Kidney (tissue), 14 donors: Measurements from ENCODE around the gene ZC3H8. TPM values are rescaled to one million over a fixed set of nuclear protein-coding genes. Genes with fewer than 3 reads are reported as not detected.

Experiments used
- DNase-seq, 5 donors: peaks; one replicate each; pipeline ENCODE4 v3.0.0-alpha.2; 2013 to 2020
- FAIRE-seq: peaks from 2 replicates; lab custom pipeline; 2012; peaks lifted over from hg19 to GRCh38; lab: Jason Lieb, UNC
- H3K27ac ChIP-seq, 2 donors: one replicate each; pipeline ENCODE4 v1.7.0; 2013; ENCODE audit warnings: low read depth in 2 of 2, low read length in 2 of 2, inconsistent platforms in 1 of 2
- H3K27me3 ChIP-seq: one replicate; pipeline ENCODE4 v1.7.1; 2013; ENCODE audit warnings: low read length, inconsistent platforms; ENCODE audit not compliant: control insufficient read depth, insufficient read depth
- H3K36me3 ChIP-seq, 3 donors: one replicate each; pipeline versions ENCODE4 v1.7.0 to v1.7.1; 2013; ENCODE audit warnings: low read length in 3 of 3, control low read depth in 1 of 3, inconsistent platforms in 1 of 3; ENCODE audit not compliant: insufficient read depth in 3 of 3, control insufficient read depth in 2 of 3
- H3K4me1 ChIP-seq, 3 donors: one replicate each; pipeline versions ENCODE4 v1.7.0 to v1.7.1; 2013; ENCODE audit warnings: low read length in 3 of 3, inconsistent platforms in 1 of 3, low read depth in 1 of 3; ENCODE audit not compliant: control insufficient read depth in 2 of 3, insufficient read depth in 2 of 3
- H3K4me3 ChIP-seq, 3 donors: one replicate each; pipeline versions ENCODE4 v1.7.0 to v1.8.1; 2013; ENCODE audit warnings: low read length in 3 of 3, control low read depth in 1 of 3, inconsistent platforms in 1 of 3
- H3K9ac ChIP-seq, 3 donors: one replicate each; pipeline versions ENCODE4 v1.7.0 to v1.7.1; 2013; ENCODE audit warnings: low read length in 3 of 3, control low read depth in 1 of 3, inconsistent platforms in 1 of 3
- H3K9me3 ChIP-seq, 3 donors: one replicate each; pipeline versions ENCODE4 v1.7.0 to v1.7.1; 2013; ENCODE audit warnings: low read length in 3 of 3, control low read depth in 1 of 3, inconsistent platforms in 1 of 3; ENCODE audit not compliant: control insufficient read depth in 2 of 3, insufficient read depth in 1 of 3
- intact Hi-C: fragments of 100-400 bp; cut with DNase I; formaldehyde crosslinking; loops from one replicate; pipeline ENCODE4 v1.11.1; 2022
- polyA plus RNA-seq: library from polyadenylated mRNA; stranded (reverse); fragments of 350-450 nt; fragmentation: Illumina TruSeq; extraction: RNeasy Lipid Tissue Mini Kit (QIAGEN cat#74804); gene quantifications from one replicate; pipeline ENCODE4 v1.2.3, GENCODE V29; 2014; ENCODE audit warnings: low read depth, low replicate concordance; ENCODE audit not compliant: insufficient read depth
- total RNA-seq: library from RNA; stranded (reverse); fragmentation: NEBNext Ultra II Directional; extraction: Animal tissue kit (Norgen Biotek cat#: 25700); gene quantifications from one replicate; pipeline ENCODE4 v1.2.1, GENCODE V29; 2021
- TF ChIP-seq, protein P1 (sequence below): IDR thresholded peaks from 3 replicates; pipeline ENCODE4 v1.5.1; 2012; ENCODE audit warnings: mild to moderate bottlenecking, moderate library complexity, borderline replicate concordance; ENCODE audit not compliant: insufficient read depth; ENCODE audit errors: extremely low read depth
- donor health status: control.
- donor health status: control.
- donor health status: control.
- donor health status: control.
- donor health status: control.
- donor health status: DM: yes; HTN: yes; CAD: no.
- donor health status: Normal renal cell carcinoma (clear cell type).

ZC3H8 gene
- total and polyA plus RNA-seq, 2 donors from 2014 or later: 6.8 to 8.3 TPM

DNA sequence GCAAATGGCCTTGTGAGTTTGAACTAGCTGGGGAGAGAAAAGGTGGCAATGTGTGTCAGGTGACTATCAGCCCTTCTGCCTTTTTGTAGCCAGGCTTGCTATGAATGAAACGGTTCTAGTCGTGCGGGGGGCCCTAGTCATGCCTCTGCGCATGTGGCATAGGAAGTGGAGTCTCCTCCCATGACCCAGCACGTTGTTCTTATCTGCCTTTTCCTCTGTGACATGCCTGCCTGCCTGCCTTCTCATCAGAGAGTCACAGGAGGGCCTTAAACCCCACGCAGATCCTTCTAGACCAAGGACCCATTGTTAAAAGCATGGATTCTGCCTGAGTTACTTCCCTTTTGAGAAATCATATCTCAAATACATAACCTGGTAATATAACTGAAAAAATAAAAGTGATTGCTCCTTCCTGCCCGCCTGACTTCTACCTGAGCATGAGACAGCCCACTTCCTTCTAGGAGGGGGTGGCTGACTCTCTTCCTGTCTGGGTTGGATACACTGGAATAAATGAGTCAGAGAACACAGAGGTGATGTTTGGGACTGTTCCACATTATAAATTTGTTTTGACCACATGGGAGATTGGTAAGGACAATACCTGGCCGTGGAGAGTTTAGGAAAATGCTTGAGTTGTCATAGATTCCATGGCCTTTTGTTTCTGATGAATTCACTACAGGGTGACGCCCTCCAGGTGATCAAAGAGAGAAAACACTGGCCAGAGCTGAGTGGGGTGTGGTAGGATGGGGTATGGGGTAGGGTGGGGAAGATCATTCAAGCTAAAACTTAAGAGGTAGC, 66.8 kb downstream of the ZC3H8 start:
- Histone ChIP-seq H3K27me3 (no peaks in the 10 kb centered on the region), H3K36me3 (no peaks in the 10 kb centered on the region), H3K4me3 (no peak overlapping the region), H3K4me1 (no peaks in the 10 kb centered on the region), H3K27ac (no peak overlapping the region), H3K9me3 (no peaks in the 10 kb centered on the region), H3K9ac (no peak overlapping the region)
- TF ChIP-seq, protein P1, sequence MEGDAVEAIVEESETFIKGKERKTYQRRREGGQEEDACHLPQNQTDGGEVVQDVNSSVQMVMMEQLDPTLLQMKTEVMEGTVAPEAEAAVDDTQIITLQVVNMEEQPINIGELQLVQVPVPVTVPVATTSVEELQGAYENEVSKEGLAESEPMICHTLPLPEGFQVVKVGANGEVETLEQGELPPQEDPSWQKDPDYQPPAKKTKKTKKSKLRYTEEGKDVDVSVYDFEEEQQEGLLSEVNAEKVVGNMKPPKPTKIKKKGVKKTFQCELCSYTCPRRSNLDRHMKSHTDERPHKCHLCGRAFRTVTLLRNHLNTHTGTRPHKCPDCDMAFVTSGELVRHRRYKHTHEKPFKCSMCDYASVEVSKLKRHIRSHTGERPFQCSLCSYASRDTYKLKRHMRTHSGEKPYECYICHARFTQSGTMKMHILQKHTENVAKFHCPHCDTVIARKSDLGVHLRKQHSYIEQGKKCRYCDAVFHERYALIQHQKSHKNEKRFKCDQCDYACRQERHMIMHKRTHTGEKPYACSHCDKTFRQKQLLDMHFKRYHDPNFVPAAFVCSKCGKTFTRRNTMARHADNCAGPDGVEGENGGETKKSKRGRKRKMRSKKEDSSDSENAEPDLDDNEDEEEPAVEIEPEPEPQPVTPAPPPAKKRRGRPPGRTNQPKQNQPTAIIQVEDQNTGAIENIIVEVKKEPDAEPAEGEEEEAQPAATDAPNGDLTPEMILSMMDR: no peak
- intact Hi-C loops: no loop called here
- FAIRE-seq (no peak), DNase-seq (no peak)

DNA sequence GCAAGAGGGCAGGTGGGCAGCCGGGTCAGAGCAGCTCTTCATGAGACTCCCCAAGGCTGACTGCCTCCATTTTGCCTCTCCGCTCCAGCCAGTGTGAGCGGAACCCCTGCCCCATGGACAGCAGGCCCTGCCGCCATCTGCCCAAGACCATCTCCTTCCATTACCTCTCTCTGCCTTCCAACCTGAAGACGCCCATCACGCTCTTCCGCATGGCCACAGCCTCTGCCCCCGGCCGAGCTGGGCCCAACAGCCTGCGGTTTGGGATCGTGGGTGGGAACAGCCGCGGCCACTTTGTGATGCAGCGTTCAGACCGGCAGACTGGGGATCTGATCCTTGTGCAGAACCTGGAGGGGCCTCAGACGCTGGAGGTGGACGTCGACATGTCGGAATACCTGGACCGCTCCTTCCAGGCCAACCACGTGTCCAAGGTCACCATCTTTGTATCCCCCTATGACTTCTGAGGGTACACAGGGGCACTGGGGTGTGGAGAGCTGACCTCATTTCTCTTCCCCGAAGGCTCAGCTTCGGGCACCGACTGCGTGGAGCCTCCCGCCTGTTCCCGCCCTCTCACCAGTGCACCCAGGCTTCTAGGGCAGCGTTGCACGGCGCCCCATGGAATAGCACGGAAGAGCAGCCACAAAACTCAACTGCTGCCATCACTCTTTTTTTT, 67.7 kb downstream of the ZC3H8 start:
- Histone ChIP-seq H3K27ac (no peak overlapping the region), H3K4me1 (no peaks in the 10 kb centered on the region), H3K4me3 (no peak overlapping the region), H3K36me3 (no peaks in the 10 kb centered on the region), H3K9ac (no peak overlapping the region), H3K9me3 (no peaks in the 10 kb centered on the region), H3K27me3 (no peaks in the 10 kb centered on the region)
- TF ChIP-seq, protein P1: no peak
- intact Hi-C loops: no loop called here
- FAIRE-seq: no peak
- DNase-seq: no peak

DNA sequence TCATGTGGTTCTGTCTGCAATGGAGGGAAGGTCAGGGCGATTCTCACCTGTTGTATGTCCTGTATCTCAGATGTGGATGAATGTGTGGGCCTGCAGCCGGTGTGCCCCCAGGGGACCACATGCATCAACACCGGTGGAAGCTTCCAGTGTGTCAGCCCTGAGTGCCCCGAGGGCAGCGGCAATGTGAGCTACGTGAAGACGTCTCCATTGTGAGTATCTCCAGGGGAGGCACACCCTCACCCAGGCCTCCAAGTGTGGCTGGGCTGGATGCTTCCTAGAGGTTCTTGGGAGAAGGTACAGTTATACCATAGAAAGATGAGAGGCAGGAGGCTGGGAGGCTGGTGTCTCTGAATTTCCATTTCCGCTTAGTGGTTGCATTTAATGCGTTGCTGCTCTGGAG, 69.7 kb downstream of the ZC3H8 start:
- TF ChIP-seq, protein P1: no peak
- no peak for DNase-seq
- Histone ChIP-seq H3K9me3 (no peaks in the 10 kb centered on the region), H3K27ac (no peak overlapping the region), H3K27me3 (no peaks in the 10 kb centered on the region), H3K36me3 (no peaks in the 10 kb centered on the region), H3K9ac (no peak overlapping the region), H3K4me1 (no peaks in the 10 kb centered on the region), H3K4me3 (no peak overlapping the region)
- intact Hi-C loops: no loop called here
- FAIRE-seq: no peak
